Measurements from ENCODE around the gene OR52B4.
"Not testable (repeated sequence)": the region's sequence is repeated elsewhere in the genome, so short reads cannot be mapped to it uniquely, and the experiment has no call there.

Gene OR52B4

DNA sequence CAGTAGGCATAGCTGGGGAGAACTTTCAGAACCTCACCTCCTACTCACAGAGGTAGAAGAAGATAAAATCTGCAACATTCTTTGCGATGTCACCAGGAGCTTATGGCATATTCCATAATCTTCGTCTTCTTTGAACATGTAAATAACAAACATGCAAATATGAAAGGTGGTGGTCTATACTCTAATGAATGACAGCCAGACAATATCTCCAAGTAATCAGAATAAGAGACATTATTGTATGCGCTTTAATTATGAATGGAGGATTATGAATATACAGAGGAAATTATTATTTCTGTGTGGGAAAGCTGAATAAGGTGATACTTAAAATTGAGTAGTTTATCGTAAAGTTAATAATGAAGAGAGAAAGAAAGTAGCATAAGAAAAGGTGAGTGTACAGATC is at the start of gene OR52B4:
Gene OR52B4 (minus strand): TSS at position 101 of the 400 bp plus-strand sequence. CDS start 91 bp downstream, at position 10.
- no peak for DNase-seq

DNA sequence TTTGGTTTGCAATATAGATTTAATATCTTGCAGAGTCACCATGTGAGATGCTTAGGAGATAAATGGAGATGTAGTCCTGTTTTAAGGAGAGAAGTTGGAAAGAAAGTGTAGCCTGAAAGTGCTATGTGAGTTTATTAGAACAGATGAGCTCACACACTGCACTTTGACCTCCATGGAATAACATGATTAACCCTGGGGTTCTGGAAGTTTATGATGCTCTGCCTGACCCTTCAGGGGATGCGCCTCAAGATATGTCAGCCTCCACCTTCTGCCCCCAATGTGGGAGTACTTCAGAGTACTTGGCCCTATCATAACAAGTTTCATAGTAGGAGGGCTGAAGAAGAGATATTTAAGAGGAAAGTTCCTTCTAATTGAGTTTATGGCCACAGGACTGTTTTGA is 48.6 kb upstream of the OR52B4 start:
- no peak for DNase-seq

DNA sequence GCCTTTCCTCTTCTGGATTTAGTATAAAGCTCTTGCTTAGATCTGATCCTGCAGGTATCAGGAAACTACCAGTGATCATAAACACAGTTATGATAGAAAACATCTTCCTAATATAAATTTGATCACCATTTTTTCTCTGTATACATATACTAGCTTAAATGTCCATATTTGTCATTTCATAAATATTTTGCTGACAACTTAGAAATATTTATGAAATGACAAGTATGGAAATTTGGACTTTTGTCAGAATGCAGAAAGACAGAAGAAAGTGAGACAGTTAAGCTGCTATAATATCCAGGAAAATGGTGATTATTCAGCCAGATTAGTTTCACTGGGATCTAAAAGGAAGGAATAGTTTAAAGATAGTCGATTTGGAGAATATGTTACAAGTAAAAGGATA is 48.1 kb upstream of the OR52B4 start:
- no peak for DNase-seq

DNA sequence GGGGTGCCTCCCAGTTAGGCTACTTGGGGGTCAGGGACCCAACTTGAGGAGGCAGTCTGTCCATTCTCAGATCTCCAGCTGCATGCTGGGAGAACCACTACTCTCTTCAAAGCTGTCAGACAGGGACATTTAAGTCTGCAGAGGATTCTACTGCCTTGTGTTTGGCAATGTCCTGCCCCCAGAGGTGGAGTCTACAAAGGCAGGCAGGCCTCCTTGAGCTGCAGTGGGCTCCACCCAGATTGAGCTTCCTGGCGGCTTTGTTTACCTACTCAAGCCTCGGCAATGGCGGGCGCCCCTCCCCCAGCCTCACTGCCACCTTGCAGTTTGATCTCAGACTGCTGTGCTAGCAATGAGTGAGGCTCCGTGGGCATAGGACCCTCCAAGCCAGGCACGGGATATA is 38.0 kb upstream of the OR52B4 start:
- not testable (repeated sequence) for DNase-seq

DNA sequence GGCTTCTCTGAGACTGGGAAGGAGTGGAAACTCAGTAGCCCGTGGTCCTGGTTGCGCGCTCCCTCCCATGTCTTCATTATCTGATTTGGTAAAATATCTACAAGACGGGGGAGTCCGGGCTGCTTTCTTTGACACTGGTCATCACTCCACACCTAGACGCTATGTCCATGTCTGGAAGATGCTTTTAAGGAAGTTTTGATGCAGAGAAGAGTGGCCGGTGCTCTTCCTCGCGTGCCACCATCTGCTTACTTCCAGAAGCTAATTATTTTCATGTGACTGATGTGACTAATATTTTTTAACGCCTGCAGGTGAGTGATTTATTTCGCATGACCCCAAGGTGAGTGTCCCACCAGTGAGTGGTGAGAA is 25.7 kb upstream of the OR52B4 start:
- no peak for DNase-seq

DNA sequence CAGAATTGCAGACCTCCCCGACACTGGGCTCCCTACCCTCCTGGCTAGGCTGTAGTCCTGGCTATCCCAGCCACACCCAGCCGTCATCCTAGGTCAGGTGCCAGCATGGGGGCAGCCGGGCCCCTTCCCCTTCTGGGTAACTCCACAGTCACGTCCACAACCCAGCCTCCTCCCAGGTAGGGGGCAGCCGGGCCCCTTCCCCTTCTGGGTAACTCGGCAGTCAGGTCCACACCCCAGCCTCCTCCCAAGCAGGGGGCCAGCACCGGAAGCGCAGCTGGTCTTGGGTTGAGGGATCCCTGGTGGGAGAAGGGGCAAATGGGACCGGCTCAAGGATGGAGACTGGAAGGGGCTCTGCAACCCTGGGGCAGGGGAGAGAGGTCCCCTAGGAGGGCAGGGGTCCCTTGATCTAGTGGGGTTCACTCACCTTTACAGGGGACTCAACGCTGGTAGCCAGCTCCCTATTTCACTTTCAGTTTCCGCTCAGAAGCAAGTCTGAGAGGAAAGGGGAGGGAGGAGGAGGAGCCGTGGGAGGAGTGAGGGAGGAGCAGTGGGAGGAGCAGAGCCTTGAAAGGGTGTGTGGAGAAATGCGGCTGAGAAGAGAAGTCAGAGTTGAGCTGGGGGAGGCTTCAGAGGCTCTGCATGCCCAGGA is 25.1 kb upstream of the OR52B4 start, which contains the start of gene TRIM21:
Gene TRIM21 (minus strand): TSS at position 494 of the 649 bp plus-strand sequence. CDS start 3,293 bp downstream, outside the sequence.
- peak; percentile 91 for DNase-seq

DNA sequence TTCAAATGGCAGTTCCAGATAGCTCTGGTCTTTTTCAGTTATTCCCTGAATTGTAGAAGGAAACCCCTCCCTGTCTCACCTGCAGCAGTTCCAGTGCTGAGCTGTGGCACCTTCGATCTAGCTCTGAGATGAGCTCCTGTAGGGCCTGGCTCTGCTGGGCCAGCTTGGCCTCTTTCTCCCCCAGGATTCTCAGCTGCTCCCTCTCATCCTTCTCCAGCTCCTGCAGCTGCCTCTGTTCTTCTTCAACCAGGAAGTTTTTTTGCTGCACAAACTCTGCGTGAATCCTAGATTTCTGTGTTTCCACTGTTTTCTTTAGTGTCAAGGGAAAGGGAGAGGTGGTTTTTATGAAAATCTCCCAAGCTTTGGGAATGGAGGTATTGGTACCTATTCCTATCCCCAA is 20.0 kb upstream of the OR52B4 start:
- no peak for DNase-seq

DNA sequence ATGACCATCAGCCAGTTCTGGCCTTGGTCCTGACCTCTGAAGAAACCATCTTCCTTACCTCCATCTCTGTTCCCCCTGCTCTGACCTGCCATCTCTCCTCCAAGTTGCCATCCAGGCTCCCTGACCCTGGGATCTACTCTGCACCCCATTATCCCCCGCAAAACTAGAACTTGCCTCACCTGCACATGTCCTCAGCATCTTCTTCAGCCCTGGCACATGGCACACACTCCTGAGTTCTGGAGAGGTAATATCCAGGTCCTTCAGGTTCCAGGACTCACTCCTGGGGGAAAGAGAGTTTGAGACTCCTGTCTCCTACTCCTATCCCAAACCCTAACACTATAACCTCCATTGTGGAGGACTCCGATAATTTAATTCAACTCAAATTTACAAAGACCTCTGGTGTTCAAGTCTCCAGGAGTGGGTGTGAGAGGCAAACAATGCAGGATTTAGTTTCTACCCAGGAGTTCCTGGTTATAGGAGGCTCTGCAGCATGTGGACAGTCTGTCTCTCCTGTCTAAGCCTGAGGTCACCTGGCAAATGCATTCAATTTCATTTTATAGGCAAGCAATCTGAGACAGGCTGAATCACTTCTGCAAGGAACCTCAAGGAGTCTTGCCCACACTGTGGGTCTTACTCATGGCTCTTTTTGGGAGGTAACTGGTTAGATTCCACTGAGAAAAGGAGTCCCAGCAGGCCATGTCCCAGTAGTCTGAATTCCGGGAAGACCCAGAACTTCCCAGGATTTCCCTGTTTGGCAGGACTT is 18.0 kb upstream of the OR52B4 start:
- no peak for DNase-seq

DNA sequence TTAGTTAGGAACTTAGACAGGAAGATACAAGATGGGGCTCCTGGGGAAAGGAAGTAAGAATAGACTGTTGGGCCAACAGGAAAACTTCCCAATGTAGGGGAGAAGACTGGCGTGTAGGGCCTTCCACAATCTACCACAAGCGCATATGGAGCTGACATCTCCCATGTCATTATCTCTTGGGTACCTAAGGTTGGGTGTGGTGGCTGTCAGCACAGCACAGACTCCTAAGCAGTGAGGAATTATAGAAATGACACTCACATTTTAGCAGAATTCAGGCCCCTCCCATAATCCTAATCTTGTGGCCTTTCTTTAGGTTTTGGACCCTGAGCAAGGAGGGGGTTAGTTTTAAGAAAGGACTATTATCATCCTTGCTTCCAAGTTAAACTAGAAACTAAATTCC is 13.7 kb upstream of the OR52B4 start:
- no peak for DNase-seq

DNA sequence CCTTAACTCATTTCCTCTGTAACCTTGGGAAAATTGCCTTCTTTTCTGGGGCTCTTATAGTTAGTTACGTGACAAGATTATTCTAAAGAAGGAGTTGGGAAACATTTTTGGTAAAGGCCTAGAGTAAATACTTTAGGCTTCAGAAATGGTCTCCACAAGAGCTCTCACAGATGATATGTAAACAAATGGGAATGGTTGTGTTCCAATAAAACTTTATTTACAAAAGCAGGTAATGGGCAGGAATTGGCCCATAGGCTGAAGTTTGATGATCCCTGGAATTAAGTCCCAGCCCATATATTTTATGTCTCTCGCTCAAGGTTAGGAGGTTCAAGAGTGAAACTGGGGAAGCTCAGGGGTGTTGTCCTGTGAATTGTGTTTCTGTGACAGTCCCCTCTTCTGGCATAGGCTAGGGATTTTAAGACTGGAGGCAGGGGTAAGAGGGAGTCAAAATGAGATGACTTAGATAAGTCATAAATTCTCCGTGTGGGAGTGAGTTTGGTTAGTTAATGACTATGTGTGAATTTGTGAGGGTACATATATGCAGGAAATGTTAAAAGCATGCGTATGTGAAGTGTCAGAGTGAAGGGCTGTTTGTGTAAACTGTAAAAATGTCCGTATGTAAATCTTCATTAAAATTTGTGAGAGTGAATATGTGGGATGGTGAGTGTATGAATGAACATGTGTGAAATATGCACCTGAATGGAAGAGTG is 7.4 kb upstream of the OR52B4 start:
- DNase-seq, result no peak

DNA sequence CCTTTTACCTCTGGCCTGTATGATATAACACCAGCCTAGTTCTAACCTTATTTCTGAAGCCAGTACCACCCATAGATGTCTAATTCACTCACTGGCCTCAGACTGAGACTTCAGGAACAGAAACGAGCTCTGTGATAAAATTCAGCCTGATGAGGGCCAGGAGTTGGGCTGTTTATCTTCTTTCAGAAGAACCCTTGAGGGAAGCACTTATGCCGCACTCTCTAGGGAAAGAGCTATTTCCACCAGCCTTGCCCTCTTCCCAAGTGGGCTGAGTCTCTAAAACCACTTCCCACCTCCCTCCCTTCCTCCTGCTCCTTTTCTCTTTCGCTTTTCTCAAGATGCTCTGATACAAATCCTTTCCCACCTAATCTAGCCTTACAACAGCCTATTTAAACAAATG is 2.0 kb upstream of the OR52B4 start:
- no peak for DNase-seq

DNA sequence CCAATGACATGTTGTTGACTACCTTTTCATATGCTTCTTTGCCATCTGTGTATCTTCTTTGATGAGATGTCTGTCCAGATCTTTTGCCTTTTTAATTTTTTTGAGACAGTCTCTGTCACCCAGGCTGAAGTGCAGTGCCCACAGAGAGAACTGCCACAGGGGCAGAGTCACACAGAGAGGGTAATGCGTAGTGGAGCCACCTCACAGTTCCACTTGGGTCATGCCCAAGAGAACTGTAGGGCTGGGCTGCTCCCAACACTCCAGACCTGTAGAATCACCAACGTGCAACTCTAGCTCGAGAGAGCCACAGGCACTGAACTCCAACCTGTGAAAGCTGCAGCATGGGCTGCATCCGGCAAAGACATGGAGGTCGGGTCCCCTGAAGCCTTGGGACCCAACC is 20.0 kb downstream of the OR52B4 start:
- not testable (repeated sequence) for DNase-seq

DNA sequence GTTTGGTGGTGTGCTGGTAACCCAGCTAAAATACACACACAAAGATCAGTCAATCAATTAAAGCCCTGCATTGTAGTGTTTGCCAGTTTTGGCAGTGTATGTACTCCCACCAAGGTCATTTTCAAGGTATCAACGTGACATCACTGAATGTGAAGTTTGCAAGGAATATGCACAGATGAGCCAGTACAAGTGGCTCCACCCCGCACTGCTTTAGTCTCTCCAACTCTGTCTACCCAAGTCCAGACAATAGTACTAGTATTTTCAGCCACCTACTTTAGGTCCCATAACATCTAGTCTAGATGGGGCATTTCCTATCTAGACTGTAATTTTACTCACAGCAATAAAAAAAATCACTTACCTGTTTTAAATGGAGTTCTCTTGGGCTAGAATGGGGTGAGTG is 22.8 kb downstream of the OR52B4 start:
- not testable (repeated sequence) for DNase-seq

DNA sequence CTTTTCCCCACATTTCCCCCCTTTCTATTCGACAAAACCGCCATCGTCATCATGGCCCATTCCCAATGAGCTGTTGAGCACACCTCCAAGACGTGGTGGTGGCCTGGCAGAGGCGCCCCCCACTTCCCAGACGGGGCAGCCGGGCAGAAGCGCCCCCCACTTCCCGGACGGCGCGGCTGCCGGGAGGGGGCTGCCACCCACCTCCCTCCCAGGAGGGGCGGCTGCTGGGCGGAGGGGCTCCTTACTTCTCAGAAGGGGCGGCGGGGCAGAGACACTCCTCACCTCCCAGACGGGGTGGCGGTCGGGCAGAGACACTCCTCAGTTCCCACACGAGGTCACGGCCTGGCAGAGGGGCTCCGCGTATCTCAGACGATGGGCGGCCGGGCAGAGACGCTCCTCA is 33.8 kb downstream of the OR52B4 start:
- DNase-seq, result not testable (repeated sequence)
